PC-3 (cell line): Measurements from ENCODE around the gene COL8A1.

Source experiments
- EZH2 ChIP-seq: fragments of 300-600 bp; sonication (generic); IDR thresholded peaks from one replicate; pipeline ENCODE4 v1.6.1; 2017; ENCODE audit warnings: antibody characterized with exemption, mild to moderate bottlenecking, low read length; ENCODE audit not compliant: unreplicated experiment
- EZH2phosphoT487 ChIP-seq: fragments of 300-600 bp; sonication (generic); IDR thresholded peaks from 2 replicates; pipeline ENCODE4 v1.6.1; 2018; ENCODE audit warnings: mild to moderate bottlenecking, antibody characterized with exemption, low read length, borderline replicate concordance
- TF ChIP-seq, protein P1 (sequence below): fragments of 300-600 bp; sonication (generic); conservative IDR thresholded peaks from 2 replicates; pipeline ENCODE4 v1.5.1; 2017; ENCODE audit warnings: antibody characterized with exemption, low read depth, mild to moderate bottlenecking, low read length

DNA sequence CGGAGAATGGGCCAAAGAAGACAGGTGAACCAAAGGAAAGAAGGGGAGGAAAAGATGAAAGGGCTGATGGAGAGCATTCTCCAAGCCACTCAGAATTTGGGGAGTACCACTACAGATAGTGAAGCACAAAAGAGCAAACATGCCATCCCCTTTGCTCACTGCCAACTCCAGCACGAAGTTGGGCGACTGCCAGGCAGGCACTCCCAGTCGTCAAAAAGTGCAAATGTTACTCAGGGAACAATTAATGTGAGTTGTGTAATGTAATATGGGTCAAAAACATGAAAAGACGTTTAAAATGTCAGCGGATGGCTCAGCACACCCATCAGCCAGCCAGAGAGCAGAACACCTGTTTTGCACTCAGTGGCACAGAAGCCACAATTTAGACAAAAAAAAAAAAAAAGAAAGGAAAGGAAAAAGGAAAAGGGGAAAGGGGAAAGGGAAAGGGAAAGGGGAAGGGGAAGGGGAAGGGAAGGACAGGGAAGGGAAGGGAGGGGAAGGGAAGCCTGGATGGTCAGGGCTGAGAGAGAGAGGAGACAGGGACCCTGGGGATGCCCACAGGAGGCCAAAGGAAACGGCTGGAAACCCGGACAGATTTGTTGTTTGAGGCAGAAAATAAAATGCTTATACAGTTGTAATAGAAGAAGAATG lies 82.7 kb downstream of the COL8A1 start:
- TF ChIP-seq, protein P1, sequence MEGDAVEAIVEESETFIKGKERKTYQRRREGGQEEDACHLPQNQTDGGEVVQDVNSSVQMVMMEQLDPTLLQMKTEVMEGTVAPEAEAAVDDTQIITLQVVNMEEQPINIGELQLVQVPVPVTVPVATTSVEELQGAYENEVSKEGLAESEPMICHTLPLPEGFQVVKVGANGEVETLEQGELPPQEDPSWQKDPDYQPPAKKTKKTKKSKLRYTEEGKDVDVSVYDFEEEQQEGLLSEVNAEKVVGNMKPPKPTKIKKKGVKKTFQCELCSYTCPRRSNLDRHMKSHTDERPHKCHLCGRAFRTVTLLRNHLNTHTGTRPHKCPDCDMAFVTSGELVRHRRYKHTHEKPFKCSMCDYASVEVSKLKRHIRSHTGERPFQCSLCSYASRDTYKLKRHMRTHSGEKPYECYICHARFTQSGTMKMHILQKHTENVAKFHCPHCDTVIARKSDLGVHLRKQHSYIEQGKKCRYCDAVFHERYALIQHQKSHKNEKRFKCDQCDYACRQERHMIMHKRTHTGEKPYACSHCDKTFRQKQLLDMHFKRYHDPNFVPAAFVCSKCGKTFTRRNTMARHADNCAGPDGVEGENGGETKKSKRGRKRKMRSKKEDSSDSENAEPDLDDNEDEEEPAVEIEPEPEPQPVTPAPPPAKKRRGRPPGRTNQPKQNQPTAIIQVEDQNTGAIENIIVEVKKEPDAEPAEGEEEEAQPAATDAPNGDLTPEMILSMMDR: no peak
- TF ChIP-seq EZH2: no peak
- TF ChIP-seq EZH2phosphoT487: no peak
